K562 (cell line): Measurements from ENCODE around the gene FAXC. TPM values are rescaled to one million over a fixed set of nuclear protein-coding genes. Genes with fewer than 3 reads are reported as not detected.

Experiments
- ATAC-seq: fragments of 200-7000 bp; cut with Tn5 transposase; 3 replicates; pipeline ENCODE4 v1.9.1; 2020; ENCODE audit warnings: moderate library complexity
- BruUV-seq: library from RNA; stranded (reverse); fragments of 400-500 nt; replicated peaks from 2 replicates; lab custom pipeline; 2021; lab: Mats Ljungman, UMichigan
- CTCF ChIA-PET: fragments of 300-600 bp; formaldehyde crosslinking; extraction: SDS; loops from one replicate; lab custom pipeline; 2021; ENCODE audit warnings: low intra/inter-chr PET ratio; lab: Yijun Ruan, JAX
- POLR2A ChIA-PET: fragments of 300-600, 350-650 bp; sonication (Branson Sonifier 250); formaldehyde crosslinking; extraction: SDS; loops from one replicate; lab custom pipeline; 2021; ENCODE audit warnings: antibody characterized with exemption, inconsistent platforms; lab: Yijun Ruan, JAX
- DNase-seq, 4 experiments: peaks; one replicate each; pipeline versions ENCODE4 v3.0.0 to v3.0.0-alpha.2; 2011 to 2018; ENCODE audit warnings: low spot score in 3 of 4, mixed read lengths in 3 of 4; ENCODE audit errors: extremely low read depth in 1 of 4
- FAIRE-seq: peaks from 2 replicates; lab custom pipeline; 2011; peaks lifted over from hg19 to GRCh38; lab: Jason Lieb, UNC
- H2AFZ ChIP-seq: 2 replicates; pipeline ENCODE4 v1.6.0; 2011; ENCODE audit warnings: low read depth, low read length, control low read depth, inconsistent platforms
- H3K27ac ChIP-seq: fragments of 200-600 bp; 3 replicates; pipeline ENCODE4 v1.8.0; 2011; ENCODE audit warnings: low read depth, mild to moderate bottlenecking, control low read depth, inconsistent platforms, low read length, moderate library complexity, mixed read lengths; ENCODE audit errors: extremely low read depth
- H3K27me3 ChIP-seq, 2 experiments: fragments of 300-600 bp in 1 of 2; 2 replicates in 1 of 2; 3 replicates in 1 of 2; pipeline versions ENCODE4 v1.6.0 to v1.8.0; 2011; ENCODE audit warnings: inconsistent platforms in 2 of 2, low read length in 2 of 2, mild to moderate bottlenecking in 1 of 2, mixed read lengths in 1 of 2, moderate library complexity in 1 of 2; ENCODE audit not compliant: control insufficient read depth in 2 of 2, insufficient read depth in 2 of 2
- H3K36me3 ChIP-seq: fragments of 300-600 bp; 3 replicates; pipeline ENCODE4 v1.8.0; 2011; ENCODE audit warnings: mild to moderate bottlenecking, low read length, inconsistent platforms; ENCODE audit not compliant: control insufficient read depth, insufficient read depth
- H3K4me1 ChIP-seq, 2 experiments: fragments of 200-600 bp in 1 of 2; replicated peaks in 1 of 2; 2 replicates in 1 of 2; 3 replicates in 1 of 2; pipeline versions ENCODE4 v1.5.1 to v1.8.0; 2011; ENCODE audit warnings: inconsistent platforms in 2 of 2, low read length in 2 of 2, mild to moderate bottlenecking in 1 of 2, mixed read lengths in 1 of 2, moderate library complexity in 1 of 2; ENCODE audit not compliant: control insufficient read depth in 2 of 2, insufficient read depth in 2 of 2
- H3K4me2 ChIP-seq: 2 replicates; pipeline ENCODE4 v1.6.1; 2011; ENCODE audit warnings: low read length, control low read depth, inconsistent platforms, mixed read lengths; ENCODE audit not compliant: insufficient read depth
- H3K4me3 ChIP-seq: fragments of 200-600 bp; sonication (generic), shearing (Covaris generic); 2 replicates; pipeline ENCODE4 v1.5.1; 2016; ENCODE audit warnings: control low read depth, inconsistent platforms
- H3K79me2 ChIP-seq: fragments of 200-600 bp; 3 replicates; pipeline ENCODE4 v1.8.0; 2011; ENCODE audit warnings: low read length, inconsistent platforms; ENCODE audit not compliant: control insufficient read depth, insufficient read depth
- H3K9ac ChIP-seq, 2 experiments: 2 replicates each; pipeline versions ENCODE4 v1.6.0 to v1.6.1; 2011; ENCODE audit warnings: low read depth in 2 of 2, low read length in 2 of 2, control low read depth in 1 of 2, inconsistent platforms in 1 of 2, mild to moderate bottlenecking in 1 of 2, mixed read lengths in 1 of 2; ENCODE audit not compliant: insufficient read depth in 1 of 2
- H3K9me1 ChIP-seq: one replicate; pipeline ENCODE4 v1.6.0; 2011; ENCODE audit warnings: inconsistent platforms, mild to moderate bottlenecking, low read length, moderate library complexity; ENCODE audit not compliant: control insufficient read depth, insufficient read depth
- H3K9me3 ChIP-seq: replicated peaks from 2 replicates; pipeline ENCODE4 v1.5.1; 2011; ENCODE audit warnings: low read depth, low read length, inconsistent platforms; ENCODE audit not compliant: control insufficient read depth, insufficient read depth
- H4K20me1 ChIP-seq: replicated peaks from 2 replicates; pipeline ENCODE4 v1.6.1; 2011; ENCODE audit warnings: low read length, inconsistent platforms, mixed read lengths; ENCODE audit not compliant: control insufficient read depth, insufficient read depth
- ESRRA ChIP-seq: fragments of 450-650 bp; IDR thresholded peaks from 2 replicates; pipeline ENCODE4 v1.6.1; 2014; ENCODE audit warnings: low read depth, mild to moderate bottlenecking, moderate library complexity, borderline replicate concordance
- KLF13 ChIP-seq: fragments of 450-650 bp; IDR thresholded peaks from 2 replicates; pipeline ENCODE4 v1.6.1; 2016; ENCODE audit warnings: missing genetic modification characterization, low read depth, mild to moderate bottlenecking, missing compliant biosample characterization, moderate library complexity, borderline replicate concordance
- MCM2 ChIP-seq: fragments of 450-650 bp; IDR thresholded peaks from 2 replicates; pipeline ENCODE4 v1.6.1; 2017; ENCODE audit warnings: low read depth, mild to moderate bottlenecking
- NCOA6 ChIP-seq: fragments of 450-650 bp; IDR thresholded peaks from 2 replicates; pipeline ENCODE4 v1.6.1; 2017; ENCODE audit warnings: mild to moderate bottlenecking
- NCOR1 ChIP-seq: fragments of 450-650 bp; IDR thresholded peaks from 2 replicates; pipeline ENCODE4 v1.6.1; 2016; ENCODE audit warnings: mild to moderate bottlenecking, moderate library complexity
- POLR2AphosphoS5 ChIP-seq: IDR thresholded peaks from 2 replicates; pipeline ENCODE4 v1.6.1; 2011; ENCODE audit warnings: mild to moderate bottlenecking, low read depth, low read length, moderate library complexity; ENCODE audit not compliant: control insufficient read depth, insufficient read depth
- ZNF780A ChIP-seq: fragments of 250-450 bp; sonication (Bioruptor Pico); IDR thresholded peaks from 2 replicates; pipeline ENCODE4 v1.5.0; 2021; ENCODE audit warnings: mild to moderate bottlenecking
- WGBS: fragments of 100-300 bp; shearing (Covaris generic); methylation state at CpG from one replicate; pipeline ENCODE4 v1.1.6; 2016; ENCODE audit warnings: low coverage, mixed read lengths; ENCODE audit not compliant: insufficient coverage; ENCODE audit errors: missing lambda C conversion rate; 5-methylcytosine and 5-hydroxymethylcytosine counted together
- in situ Hi-C: fragments of 300-500 bp; cut with MboI; formaldehyde crosslinking; loops from 4 replicates; pipeline ENCODE4 v1.15.0; 2018; ENCODE audit warnings: inconsistent platforms, mixed read lengths
- intact Hi-C: fragments of 100-400 bp; cut with micrococcal nuclease; formaldehyde crosslinking; loops from 2 replicates; pipeline ENCODE4 v1.14.2; 2022
- polyA plus RNA-seq, 8 experiments: library from polyadenylated mRNA; depleted of rRNA in 4 of 8; stranded (reverse) in 5 of 8; unstranded in 3 of 8; fragments of >200 nt; fragmentation: Nextera tagmentation in 2 of 8; fragmentation: Illumina TruSeq in 1 of 8; extraction: Ambion mirVana in 2 of 8; extraction: Trizol in 1 of 8; gene quantifications; 2 replicates each; pipeline versions ENCODE4 v1.2.1 to v1.2.3, GENCODE V29; 2011 to 2014; ENCODE audit warnings: inconsistent platforms in 1 of 8, missing spikeins in 1 of 8
- total RNA-seq, 7 experiments: library from RNA; depleted of rRNA in 6 of 7; stranded (reverse); fragments of >200 nt in 6 of 7; fragmentation: Illumina TruSeq in 2 of 7; extraction: Trizol in 2 of 7; gene quantifications; 2 replicates each; pipeline versions ENCODE4 v1.2.1 to v1.2.3, GENCODE V29; 2011 to 2021; ENCODE audit warnings: low replicate concordance in 1 of 7
- TF ChIP-seq, protein P1 (sequence below): fragments of 450-650 bp; formaldehyde crosslinking; IDR thresholded peaks from 2 replicates; pipeline ENCODE4 v1.4.0; 2020; ENCODE audit warnings: mild to moderate bottlenecking, mixed read lengths
- TF ChIP-seq, protein P2 (sequence below): sonication (generic); formaldehyde crosslinking; IDR thresholded peaks from 2 replicates; pipeline ENCODE4 v1.8.1; 2023; ENCODE audit warnings: mild to moderate bottlenecking, missing genetic modification reagents
- TF ChIP-seq, protein P3 (sequence below): IDR thresholded peaks from 2 replicates; pipeline ENCODE4 v1.6.1; 2011; ENCODE audit not compliant: insufficient read length; ENCODE audit errors: extremely low read depth
- TF ChIP-seq, protein P4 (sequence below): fragments of 250-450 bp; sonication (Bioruptor Pico); IDR thresholded peaks from 2 replicates; pipeline ENCODE4 v1.5.0; 2020; ENCODE audit warnings: mild to moderate bottlenecking
- TF ChIP-seq, protein P5 (sequence below): fragments of 450-650 bp; IDR thresholded peaks from 2 replicates; pipeline ENCODE4 v1.6.1; 2017; ENCODE audit warnings: antibody characterized with exemption, mild to moderate bottlenecking

FAXC gene
- total and polyA plus RNA-seq, 9 of the 15 experiments (the other 6 are each of a cell fraction or from before 2014, with no cell fraction given) = 0.06 to 0.40 (median 0.13) TPM; not detected in 5

DNA sequence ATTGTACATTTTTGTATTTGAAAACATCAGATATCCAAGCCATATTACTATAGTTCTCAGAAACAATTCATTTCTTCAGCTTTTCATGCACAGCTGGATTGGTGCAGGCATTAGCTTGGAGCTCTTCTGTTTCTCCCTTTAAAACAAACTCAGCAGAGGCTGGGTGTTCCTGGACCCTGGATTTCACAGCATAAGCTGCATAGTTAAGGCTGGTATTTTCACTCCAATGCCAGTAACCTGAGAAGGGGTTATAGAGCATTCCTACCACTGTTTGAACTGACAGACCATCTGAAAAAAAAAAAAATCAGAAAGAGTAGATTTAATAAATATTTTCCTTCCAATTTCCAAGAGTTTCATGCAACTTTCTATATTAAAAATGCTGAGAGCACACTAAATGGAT is 20.1 kb upstream of the FAXC start (continued):
- TF ChIP-seq, protein P1, sequence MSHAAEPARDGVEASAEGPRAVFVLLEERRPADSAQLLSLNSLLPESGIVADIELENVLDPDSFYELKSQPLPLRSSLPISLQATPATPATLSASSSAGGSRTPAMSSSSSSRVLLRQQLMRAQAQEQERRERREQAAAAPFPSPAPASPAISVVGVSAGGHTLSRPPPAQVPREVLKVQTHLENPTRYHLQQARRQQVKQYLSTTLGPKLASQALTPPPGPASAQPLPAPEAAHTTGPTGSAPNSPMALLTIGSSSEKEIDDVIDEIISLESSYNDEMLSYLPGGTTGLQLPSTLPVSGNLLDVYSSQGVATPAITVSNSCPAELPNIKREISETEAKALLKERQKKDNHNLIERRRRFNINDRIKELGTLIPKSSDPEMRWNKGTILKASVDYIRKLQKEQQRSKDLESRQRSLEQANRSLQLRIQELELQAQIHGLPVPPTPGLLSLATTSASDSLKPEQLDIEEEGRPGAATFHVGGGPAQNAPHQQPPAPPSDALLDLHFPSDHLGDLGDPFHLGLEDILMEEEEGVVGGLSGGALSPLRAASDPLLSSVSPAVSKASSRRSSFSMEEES (CRISPR knock-in tag) = no peak
- TF ChIP-seq NCOR1 (no peak), ESRRA (no peak), ZNF780A (CRISPR knock-in tag) (no peak), KLF13 (tag) (no peak), POLR2AphosphoS5 (no peak), NCOA6 (no peak)
- TF ChIP-seq, protein P2, sequence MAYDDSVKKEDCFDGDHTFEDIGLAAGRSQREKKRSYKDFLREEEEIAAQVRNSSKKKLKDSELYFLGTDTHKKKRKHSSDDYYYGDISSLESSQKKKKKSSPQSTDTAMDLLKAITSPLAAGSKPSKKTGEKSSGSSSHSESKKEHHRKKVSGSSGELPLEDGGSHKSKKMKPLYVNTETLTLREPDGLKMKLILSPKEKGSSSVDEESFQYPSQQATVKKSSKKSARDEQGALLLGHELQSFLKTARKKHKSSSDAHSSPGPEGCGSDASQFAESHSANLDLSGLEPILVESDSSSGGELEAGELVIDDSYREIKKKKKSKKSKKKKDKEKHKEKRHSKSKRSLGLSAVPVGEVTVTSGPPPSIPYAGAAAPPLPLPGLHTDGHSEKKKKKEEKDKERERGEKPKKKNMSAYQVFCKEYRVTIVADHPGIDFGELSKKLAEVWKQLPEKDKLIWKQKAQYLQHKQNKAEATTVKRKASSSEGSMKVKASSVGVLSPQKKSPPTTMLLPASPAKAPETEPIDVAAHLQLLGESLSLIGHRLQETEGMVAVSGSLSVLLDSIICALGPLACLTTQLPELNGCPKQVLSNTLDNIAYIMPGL (CRISPR knock-in tag) = no peak
- TF ChIP-seq, all 486 proteins: peak for 0

DNA sequence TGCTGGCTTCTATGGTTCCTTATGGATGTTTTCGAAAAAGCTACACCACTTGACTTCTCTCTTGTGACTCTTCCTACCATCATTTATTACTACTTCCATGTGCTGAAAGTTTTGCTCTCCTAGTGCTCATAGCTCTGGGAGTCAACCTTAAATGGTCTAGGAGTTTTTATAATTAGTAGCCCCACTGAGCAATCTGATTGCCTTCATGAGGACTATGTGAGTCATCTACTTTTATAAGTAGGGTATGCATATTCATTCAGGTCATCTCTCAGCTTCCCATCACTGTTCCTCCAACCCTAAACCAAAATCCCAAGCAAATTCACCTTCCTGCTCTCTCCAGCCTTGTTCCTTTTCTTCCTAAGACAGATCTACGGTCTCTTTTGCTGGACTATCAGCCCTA is 17.4 kb upstream of the FAXC start:
- CTCF ChIA-PET = no interaction called here
- FAIRE-seq (no peak), ATAC-seq (no peak), DNase-seq (no peak)
- Histone ChIP-seq H3K4me1 (no peaks in the 10 kb centered on the region), H3K4me2 (no peak overlapping the region), H3K27me3 (no peaks in the 10 kb centered on the region), H3K9ac (no peak overlapping the region), H4K20me1 (no peaks in the 10 kb centered on the region), H3K9me3 (no peaks in the 10 kb centered on the region), H3K9me1 (no peaks in the 10 kb centered on the region), H3K27ac (no peak overlapping the region), H3K79me2 (no peaks in the 10 kb centered on the region), H2AFZ (no peak overlapping the region), H3K36me3 (peaks cover 4% of the 10 kb centered on the region; the same call in 2 of the 3 replicates), H3K4me3 (no peak overlapping the region)
- no TSS peak for BruUV-seq
- POLR2A ChIA-PET = no interaction called here
- in situ Hi-C loops = no loop called here
- intact Hi-C loops = no loop called here
- WGBS = 65% methylated on average over 2 of the region's 2 CpGs
- TF ChIP-seq, protein P3, sequence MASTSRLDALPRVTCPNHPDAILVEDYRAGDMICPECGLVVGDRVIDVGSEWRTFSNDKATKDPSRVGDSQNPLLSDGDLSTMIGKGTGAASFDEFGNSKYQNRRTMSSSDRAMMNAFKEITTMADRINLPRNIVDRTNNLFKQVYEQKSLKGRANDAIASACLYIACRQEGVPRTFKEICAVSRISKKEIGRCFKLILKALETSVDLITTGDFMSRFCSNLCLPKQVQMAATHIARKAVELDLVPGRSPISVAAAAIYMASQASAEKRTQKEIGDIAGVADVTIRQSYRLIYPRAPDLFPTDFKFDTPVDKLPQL = no peak
- TF ChIP-seq, protein P4, sequence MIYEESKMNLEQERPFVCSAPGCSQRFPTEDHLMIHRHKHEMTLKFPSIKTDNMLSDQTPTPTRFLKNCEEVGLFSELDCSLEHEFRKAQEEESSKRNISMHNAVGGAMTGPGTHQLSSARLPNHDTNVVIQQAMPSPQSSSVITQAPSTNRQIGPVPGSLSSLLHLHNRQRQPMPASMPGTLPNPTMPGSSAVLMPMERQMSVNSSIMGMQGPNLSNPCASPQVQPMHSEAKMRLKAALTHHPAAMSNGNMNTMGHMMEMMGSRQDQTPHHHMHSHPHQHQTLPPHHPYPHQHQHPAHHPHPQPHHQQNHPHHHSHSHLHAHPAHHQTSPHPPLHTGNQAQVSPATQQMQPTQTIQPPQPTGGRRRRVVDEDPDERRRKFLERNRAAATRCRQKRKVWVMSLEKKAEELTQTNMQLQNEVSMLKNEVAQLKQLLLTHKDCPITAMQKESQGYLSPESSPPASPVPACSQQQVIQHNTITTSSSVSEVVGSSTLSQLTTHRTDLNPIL (CRISPR knock-in tag) = no peak
- TF ChIP-seq MCM2 = no peak
- TF ChIP-seq, protein P5, sequence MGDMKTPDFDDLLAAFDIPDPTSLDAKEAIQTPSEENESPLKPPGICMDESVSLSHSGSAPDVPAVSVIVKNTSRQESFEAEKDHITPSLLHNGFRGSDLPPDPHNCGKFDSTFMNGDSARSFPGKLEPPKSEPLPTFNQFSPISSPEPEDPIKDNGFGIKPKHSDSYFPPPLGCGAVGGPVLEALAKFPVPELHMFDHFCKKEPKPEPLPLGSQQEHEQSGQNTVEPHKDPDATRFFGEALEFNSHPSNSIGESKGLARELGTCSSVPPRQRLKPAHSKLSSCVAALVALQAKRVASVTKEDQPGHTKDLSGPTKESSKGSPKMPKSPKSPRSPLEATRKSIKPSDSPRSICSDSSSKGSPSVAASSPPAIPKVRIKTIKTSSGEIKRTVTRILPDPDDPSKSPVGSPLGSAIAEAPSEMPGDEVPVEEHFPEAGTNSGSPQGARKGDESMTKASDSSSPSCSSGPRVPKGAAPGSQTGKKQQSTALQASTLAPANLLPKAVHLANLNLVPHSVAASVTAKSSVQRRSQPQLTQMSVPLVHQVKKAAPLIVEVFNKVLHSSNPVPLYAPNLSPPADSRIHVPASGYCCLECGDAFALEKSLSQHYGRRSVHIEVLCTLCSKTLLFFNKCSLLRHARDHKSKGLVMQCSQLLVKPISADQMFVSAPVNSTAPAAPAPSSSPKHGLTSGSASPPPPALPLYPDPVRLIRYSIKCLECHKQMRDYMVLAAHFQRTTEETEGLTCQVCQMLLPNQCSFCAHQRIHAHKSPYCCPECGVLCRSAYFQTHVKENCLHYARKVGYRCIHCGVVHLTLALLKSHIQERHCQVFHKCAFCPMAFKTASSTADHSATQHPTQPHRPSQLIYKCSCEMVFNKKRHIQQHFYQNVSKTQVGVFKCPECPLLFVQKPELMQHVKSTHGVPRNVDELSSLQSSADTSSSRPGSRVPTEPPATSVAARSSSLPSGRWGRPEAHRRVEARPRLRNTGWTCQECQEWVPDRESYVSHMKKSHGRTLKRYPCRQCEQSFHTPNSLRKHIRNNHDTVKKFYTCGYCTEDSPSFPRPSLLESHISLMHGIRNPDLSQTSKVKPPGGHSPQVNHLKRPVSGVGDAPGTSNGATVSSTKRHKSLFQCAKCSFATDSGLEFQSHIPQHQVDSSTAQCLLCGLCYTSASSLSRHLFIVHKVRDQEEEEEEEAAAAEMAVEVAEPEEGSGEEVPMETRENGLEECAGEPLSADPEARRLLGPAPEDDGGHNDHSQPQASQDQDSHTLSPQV = no peak
